Parathyroid adenoma (tissue), 2 donors: Measurements from ENCODE around the gene GAGE13.
A peak's percentile ranks its signal among the peaks of the same experiment; 100 is the strongest.
"Not testable (repeated sequence)": the region's sequence is repeated elsewhere in the genome, so short reads cannot be mapped to it uniquely, and the experiment has no call there.

Experiments
- H2AFZ ChIP-seq: fragments of 300-600 bp; sonication (generic); one replicate; pipeline ENCODE4 v1.7.0; 2017; ENCODE audit warnings: antibody characterized with exemption, mild to moderate bottlenecking
- H3K27ac ChIP-seq: fragments of 300-600 bp; sonication (generic); one replicate; pipeline ENCODE4 v1.7.0; 2017
- H3K27me3 ChIP-seq: fragments of 300-600 bp; sonication (generic); one replicate; pipeline ENCODE4 v1.7.0; 2017; ENCODE audit warnings: low read length; ENCODE audit not compliant: control insufficient read depth, insufficient read depth
- H3K36me3 ChIP-seq: fragments of 300-600 bp; sonication (generic); one replicate; pipeline ENCODE4 v1.7.0; 2017; ENCODE audit warnings: low read length; ENCODE audit not compliant: control insufficient read depth, insufficient read depth
- H3K4me1 ChIP-seq: fragments of 300-600 bp; sonication (generic); one replicate; pipeline ENCODE4 v1.7.0; 2017; ENCODE audit warnings: control low read depth
- H3K4me2 ChIP-seq: fragments of 300-600 bp; sonication (generic); one replicate; pipeline ENCODE4 v1.7.0; 2017; ENCODE audit warnings: low read length
- H3K4me3 ChIP-seq: fragments of 300-600 bp; sonication (generic); one replicate; pipeline ENCODE4 v1.7.0; 2017; ENCODE audit warnings: low read depth, low read length
- H3K79me2 ChIP-seq: fragments of 300-600 bp; sonication (generic); one replicate; pipeline ENCODE4 v1.7.0; 2017; ENCODE audit warnings: control low read depth
- H3K9ac ChIP-seq: fragments of 300-600 bp; sonication (generic); one replicate; pipeline ENCODE4 v1.7.0; 2017; ENCODE audit warnings: mild to moderate bottlenecking
- H3K9me3 ChIP-seq: fragments of 300-600 bp; sonication (generic); one replicate; pipeline ENCODE4 v1.7.0; 2017; ENCODE audit warnings: low read length; ENCODE audit not compliant: control insufficient read depth
- CTCF ChIP-seq: fragments of 300-600 bp; sonication (generic); IDR thresholded peaks from one replicate; pipeline ENCODE4 v1.7.0; 2017; ENCODE audit warnings: antibody characterized with exemption, mild to moderate bottlenecking
- donor health status: primary hyperparathyroidism.

GAGE13 gene

GRCh38 chrX:49300703-49301102 lies 30.7 kb upstream of the GAGE13 start:
- H3K4me3 ChIP-seq, result no peak overlapping the region
- H3K27ac ChIP-seq, result no peak overlapping the region
- H3K9me3 ChIP-seq, result no peaks in the 10 kb centered on the region
- TF ChIP-seq CTCF, result no peak
- no peak overlapping the region for H2AFZ ChIP-seq
- H3K4me1 ChIP-seq, result no peaks in the 10 kb centered on the region
- H3K27me3 ChIP-seq, result no peaks in the 10 kb centered on the region
- H3K36me3 ChIP-seq, result no peaks in the 10 kb centered on the region
- H3K9ac ChIP-seq, result no peak overlapping the region
- H3K79me2 ChIP-seq, result no peaks in the 10 kb centered on the region
- H3K4me2 ChIP-seq, result no peak overlapping the region

- Histone ChIP-seq H3K27me3 (no peaks in the 10 kb centered on the region), H3K9ac (no peak within 1 kb of the TSS), H3K9me3 (no peaks in the 10 kb centered on the region), H2AFZ (no peak within 1 kb of the TSS), H3K36me3 (no peaks in the 10 kb centered on the region), H3K79me2 (no peaks in the 10 kb centered on the region), H3K4me2 (no peak within 1 kb of the TSS), H3K4me1 (no peaks in the 10 kb centered on the region), H3K27ac (no peak within 1 kb of the TSS), H3K4me3 (no peak within 1 kb of the TSS)
- TF ChIP-seq CTCF, result no peak
Observed at GRCh38 chrX:49303346-49303745, 28.0 kb upstream of the GAGE13 start, which contains the start of gene GAGE10. TSS of gene GAGE10 (plus strand) at chrX:49303646. CDS start at chrX:49304860, 1,214 bp downstream.

- H2AFZ ChIP-seq, H3K27ac ChIP-seq, H3K36me3 ChIP-seq, H3K79me2 ChIP-seq, H3K9me3 ChIP-seq, H3K27me3 ChIP-seq, H3K4me3 ChIP-seq, H3K4me2 ChIP-seq, H3K9ac ChIP-seq, H3K4me1 ChIP-seq: not testable (repeated sequence)
Observed at GRCh38 chrX:49307775-49308174, 23.6 kb upstream of the GAGE13 start.

- H3K4me2 ChIP-seq, result peak overlapping the region; percentile 67
Observed at GRCh38 chrX:49308604-49309269, 22.6 kb upstream of the GAGE13 start.

GRCh38 chrX:49309401-49309981 lies 21.9 kb upstream of the GAGE13 start:
- no peaks in the 10 kb centered on the region for H3K36me3 ChIP-seq
- TF ChIP-seq CTCF, result no peak
- H3K4me2 ChIP-seq, result peak overlapping the region; percentile 67
- no peaks in the 10 kb centered on the region for H3K4me1 ChIP-seq
- H3K27ac ChIP-seq, result peak overlapping the region; percentile 32
- no peaks in the 10 kb centered on the region for H3K79me2 ChIP-seq
- H3K27me3 ChIP-seq, result no peaks in the 10 kb centered on the region
- H3K9me3 ChIP-seq, result no peaks in the 10 kb centered on the region
- H3K4me3 ChIP-seq, result peak overlapping the region; percentile 37
- H2AFZ ChIP-seq, result peak overlapping the region; percentile 78
- H3K9ac ChIP-seq, result no peak overlapping the region

More at GRCh38 chrX:49308604-49309269, 22.6 kb upstream of the GAGE13 start:
- Histone ChIP-seq H3K36me3 (no peaks in the 10 kb centered on the region), H3K27me3 (no peaks in the 10 kb centered on the region), H3K9ac (no peak overlapping the region), H3K4me1 (no peaks in the 10 kb centered on the region), H3K9me3 (no peaks in the 10 kb centered on the region), H2AFZ (peak overlapping the region; percentile 78), H3K27ac (no peak overlapping the region), H3K4me3 (peak overlapping the region; percentile 37), H3K79me2 (no peaks in the 10 kb centered on the region)
- no peak for TF ChIP-seq CTCF
